CD4-positive, alpha-beta T cell treated with Interleukin-17A for 4 hours (primary cell): ENCODE measurements around the gene PPP1R13L.
"Not testable (repeated sequence)": the region's sequence is repeated elsewhere in the genome, so short reads cannot be mapped to it uniquely, and the experiment has no call there.

Experiments used
- DNase-seq: peaks from one replicate; pipeline ENCODE4 v3.0.0-alpha.2; 2020; ENCODE audit warnings: mixed read lengths

The PPP1R13L gene

DNA sequence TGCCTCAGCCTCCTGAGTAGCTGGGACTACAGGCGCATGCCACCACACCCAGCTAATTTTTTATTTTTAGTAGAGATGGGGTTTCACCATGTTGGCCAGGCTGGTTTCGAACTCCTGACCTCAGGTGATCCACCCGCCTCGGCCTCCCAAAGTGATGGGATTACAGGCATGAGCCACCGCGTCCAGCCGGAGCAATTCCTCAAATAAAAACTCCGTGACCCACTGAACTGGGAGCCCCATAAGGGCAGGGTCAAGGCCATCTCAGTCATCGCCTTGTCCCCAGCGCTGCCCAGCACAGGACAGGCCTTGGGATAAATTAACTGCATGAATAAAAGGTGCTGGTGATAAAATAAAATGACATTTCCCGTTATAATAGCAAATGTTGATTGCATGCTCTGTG, 25.0 kb upstream of the PPP1R13L start:
- DNase-seq, result not testable (repeated sequence)

GRCh38 chr19:45428384-45429231, 23.7 kb upstream of the PPP1R13L start:
- peak; percentile 19 for DNase-seq

- DNase-seq, result peak; percentile 40
These were observed 19.6 kb upstream of the PPP1R13L start for GRCh38 chr19:45424191-45425058.

DNA sequence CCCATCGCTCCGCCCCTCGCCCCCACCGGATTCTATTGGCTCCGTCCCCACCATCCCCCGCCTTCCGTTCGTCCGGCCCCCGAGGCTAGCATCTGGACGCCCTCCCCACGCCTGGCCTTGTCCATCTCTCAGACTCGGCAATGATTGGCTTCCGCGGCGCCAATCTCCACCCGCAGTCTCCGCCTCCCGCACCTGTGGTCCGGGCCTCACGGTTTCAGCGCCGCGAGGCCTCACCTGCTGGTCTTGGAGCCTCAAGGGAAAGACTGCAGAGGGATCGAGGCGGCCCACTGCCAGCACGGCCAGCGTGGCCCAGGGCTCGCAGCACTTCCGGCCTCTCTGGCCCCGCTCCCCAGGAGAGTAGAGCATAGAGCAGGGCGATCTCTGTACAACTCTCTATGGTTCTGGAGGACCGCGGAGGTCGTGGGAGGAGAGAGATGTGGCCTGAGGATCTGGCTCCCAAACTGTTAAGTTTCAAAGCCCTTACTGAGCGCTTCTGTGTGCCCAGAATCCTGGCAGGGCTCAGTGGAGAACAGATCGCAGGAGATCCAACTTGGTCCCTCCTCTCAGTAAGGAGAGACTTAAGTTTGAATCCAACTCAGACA, 18.8 kb upstream of the PPP1R13L start, which contains the start of gene ERCC1:
Gene ERCC1, minus strand, starts transcription at position 329 of the 602 bp plus-strand sequence. CDS start 543 bp downstream, outside the sequence.
- DNase-seq, result no peak

DNA sequence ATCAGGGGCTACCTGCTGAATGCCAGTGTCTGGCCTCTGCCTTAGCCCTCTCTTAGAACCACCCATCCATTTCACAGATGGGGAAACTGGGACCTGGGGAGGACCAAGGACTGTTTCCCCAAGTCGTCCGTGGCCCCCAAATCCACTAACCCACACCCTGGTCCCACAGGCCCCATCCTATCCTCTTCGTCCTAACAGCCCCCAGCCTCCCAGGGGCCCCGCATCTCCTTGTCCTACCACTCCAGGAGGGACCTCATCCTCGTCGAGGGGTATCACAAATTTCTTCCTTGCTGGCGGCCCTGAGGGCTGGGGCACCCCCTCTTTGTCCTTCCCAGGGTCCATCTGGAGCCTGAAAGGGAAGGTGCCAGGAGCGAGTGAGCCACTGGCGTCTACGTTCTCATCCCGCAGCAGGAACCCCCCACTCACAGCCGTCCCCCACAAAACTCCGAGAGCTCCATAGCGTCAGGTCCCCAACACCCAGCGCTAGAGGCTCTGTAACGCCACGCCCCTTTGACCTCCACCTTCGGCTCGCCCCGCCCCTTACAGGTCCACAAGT, 18.2 kb upstream of the PPP1R13L start:
- DNase-seq, result peak; percentile 91

DNA sequence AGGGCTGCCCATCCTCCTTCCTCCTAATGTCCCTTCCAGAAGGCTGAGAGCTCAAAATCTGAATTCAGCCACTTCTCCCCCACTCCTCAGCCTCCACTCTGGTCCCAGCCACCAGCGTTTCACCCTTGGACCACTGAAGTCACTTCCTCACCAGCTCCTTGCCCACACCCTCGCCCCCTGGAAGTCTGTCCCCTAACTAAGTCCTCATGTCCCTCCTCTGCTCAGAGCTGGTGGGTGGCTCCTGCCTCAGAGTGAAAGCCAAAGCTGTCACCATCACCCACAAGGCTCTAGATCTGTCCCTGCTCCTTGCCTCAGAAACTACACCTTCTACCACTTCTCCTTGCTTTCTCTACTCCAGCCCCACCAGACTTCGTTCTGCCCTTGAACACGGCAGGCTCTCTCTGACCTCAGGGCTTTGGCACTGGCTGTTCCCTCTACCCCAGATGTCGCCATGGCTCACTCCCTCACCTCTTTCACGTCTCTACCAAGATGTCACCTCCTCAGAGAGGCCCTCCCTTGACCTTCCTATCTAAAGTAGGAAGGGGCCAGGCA, 17.2 kb upstream of the PPP1R13L start:
- DNase-seq, result no peak

- no peak for DNase-seq
These were observed 16.0 kb upstream of the PPP1R13L start for GRCh38 chr19:45420871-45421270.

GRCh38 chr19:45420356-45420755, 15.5 kb upstream of the PPP1R13L start:
- no peak for DNase-seq

DNA sequence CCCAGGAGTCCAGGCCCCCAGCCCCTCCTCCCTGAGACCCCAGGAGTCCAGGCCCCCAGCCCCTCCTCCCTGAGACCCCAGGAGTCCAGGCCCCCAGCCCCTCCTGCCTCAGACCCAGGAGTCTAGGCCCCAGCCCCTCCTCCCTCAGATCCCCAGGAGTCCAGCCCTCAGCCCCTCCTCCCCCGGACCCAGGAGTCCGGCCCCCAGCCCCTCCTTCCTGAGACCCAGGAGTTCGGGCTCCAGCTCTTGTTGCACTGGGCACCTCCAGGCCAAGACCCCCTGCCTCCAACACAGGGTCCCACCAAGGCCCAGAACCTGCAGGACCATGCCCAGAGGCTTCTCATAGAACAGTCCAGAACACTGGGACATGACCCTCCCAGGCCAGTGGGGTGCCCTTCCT, 15.0 kb upstream of the PPP1R13L start:
- DNase-seq, result no peak

DNA sequence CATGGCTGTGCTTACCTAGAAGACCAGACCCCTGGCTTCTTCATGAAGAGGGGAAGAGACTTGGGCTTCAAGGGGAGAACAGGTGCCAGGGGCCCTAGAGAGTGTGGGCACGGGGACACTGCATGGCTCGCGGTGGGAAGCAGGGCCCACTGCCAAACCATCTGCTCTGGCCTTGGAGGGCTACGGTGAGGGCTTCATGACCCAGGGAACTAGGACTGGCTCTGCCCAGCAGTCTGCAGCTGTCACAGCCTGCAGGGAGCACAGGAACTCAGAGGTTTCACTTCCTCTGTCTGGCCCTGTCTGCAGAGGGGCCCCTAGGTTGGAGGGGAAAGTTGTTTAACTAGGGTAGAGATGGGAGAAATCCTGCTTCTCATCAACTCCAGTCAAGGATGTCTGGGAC, 14.5 kb upstream of the PPP1R13L start:
- DNase-seq, result peak; percentile 25

DNA sequence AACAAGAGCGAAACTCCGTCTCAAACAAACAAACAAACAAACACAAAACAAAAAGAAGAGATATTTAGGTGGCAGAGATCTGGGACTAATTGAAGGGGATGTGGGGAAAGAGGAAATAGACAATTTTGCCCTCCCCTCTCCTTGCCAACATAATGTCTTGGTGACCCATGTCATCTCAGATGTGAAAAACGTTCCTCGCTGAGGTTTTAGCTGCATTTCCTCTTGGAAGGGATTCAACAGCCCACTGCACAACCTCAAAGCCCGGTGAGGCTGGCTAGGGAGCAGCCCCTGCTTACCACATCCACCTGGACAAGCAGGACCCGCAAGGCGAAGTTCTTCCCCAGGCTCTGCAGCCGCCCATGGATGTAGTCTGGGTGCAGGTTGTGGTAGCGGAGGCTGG, 13.9 kb upstream of the PPP1R13L start:
- DNase-seq, result no peak

- no peak for DNase-seq
These were observed 12.3 kb upstream of the PPP1R13L start for GRCh38 chr19:45417151-45417550.

- DNase-seq, result no peak
These were observed 9.6 kb upstream of the PPP1R13L start for GRCh38 chr19:45414468-45414867.

- DNase-seq, result no peak
These were observed 8.6 kb upstream of the PPP1R13L start for GRCh38 chr19:45413497-45413896.

GRCh38 chr19:45410330-45410729, 5.5 kb upstream of the PPP1R13L start:
- not testable (repeated sequence) for DNase-seq

GRCh38 chr19:45409557-45409920, 4.7 kb upstream of the PPP1R13L start:
- DNase-seq, result no peak

GRCh38 chr19:45408830-45409556, 4.1 kb upstream of the PPP1R13L start:
- no peak for DNase-seq

DNA sequence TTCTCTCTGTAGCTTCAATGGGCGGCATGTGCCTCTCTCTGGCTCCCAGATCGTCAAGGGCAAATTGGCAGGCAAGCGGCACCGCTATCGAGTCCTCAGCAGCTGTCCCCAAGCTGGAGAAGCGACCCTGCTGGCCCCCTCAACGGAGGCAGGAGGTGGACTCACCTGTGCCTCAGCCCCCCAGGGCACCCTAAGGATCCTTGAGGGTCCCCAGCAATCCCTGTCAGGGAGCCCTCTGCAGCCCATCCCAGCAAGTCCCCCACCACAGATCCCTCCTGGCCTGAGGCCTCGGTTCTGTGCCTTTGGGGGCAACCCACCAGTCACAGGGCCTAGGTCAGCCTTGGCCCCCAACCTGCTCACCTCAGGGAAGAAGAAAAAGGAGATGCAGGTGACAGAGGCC, 3.3 kb upstream of the PPP1R13L start:
- no peak for DNase-seq

- not testable (repeated sequence) for DNase-seq
These were observed 2.7 kb upstream of the PPP1R13L start for GRCh38 chr19:45407585-45407984.

GRCh38 chr19:45407091-45407375, 2.2 kb upstream of the PPP1R13L start:
- DNase-seq, result no peak

- peak; percentile 79 for DNase-seq
These were observed 1.6 kb upstream of the PPP1R13L start, which contains the start of gene POLR1G for GRCh38 chr19:45406226-45407090. TSS of gene POLR1G (plus strand) at chr19:45406644. CDS start at chr19:45406697, 53 bp downstream.
